ENCODE results near the gene TMPRSS2. TPM values are rescaled to one million over a fixed set of nuclear protein-coding genes. Genes with fewer than 3 reads are reported as not detected.

Gene TMPRSS2
- total RNA-seq (2014; rRNA removed; shearing (Covaris generic); ENCODE audit: low replicate concordance): not detected in 2 replicates

GRCh38 chr21:41507521-41508414 lies at the start of gene TMPRSS2:
TMPRSS2 (minus strand) TSS chr21:41508158; CDS start chr21:41498133, 10,025 bp downstream.
- peaks cover 33% of the 10 kb centered on the region for H3K27me3 ChIP-seq
- no peak for DNase-seq

GRCh38 chr21:41555057-41555456 lies 47.1 kb upstream of the TMPRSS2 start:
- H3K4me3 ChIP-seq: no peak overlapping the region
- no peaks in the 10 kb centered on the region for H3K9me3 ChIP-seq
- H3K36me3 ChIP-seq: no peaks in the 10 kb centered on the region
- H3K27me3 ChIP-seq: no peaks in the 10 kb centered on the region
- no peak for DNase-seq

More at GRCh38 chr21:41507521-41508414, at the start of gene TMPRSS2:
- Histone ChIP-seq H3K9me3 (no peaks in the 10 kb centered on the region), H3K36me3 (no peaks in the 10 kb centered on the region), H3K4me3 (no peak within 1 kb of the TSS)

DNA sequence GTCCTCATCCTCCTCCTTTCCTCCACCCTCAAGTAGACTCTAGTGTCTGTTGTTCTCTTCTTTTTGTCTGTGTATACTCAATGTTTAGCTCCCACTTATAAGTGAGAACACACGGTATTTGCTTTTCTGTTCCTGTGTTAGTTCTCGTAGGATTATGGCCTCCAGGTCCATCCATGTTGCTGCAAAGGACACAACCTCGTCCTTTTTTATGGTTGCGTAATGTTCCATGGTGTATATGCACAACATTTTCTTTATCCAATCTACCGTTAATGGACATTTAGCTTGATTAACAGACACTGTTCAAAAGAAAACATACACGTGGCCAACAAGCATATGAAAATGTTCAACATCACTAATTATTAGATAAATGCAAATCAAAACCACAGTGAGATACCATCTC lies 44.3 kb upstream of the TMPRSS2 start:
- Histone ChIP-seq H3K4me3 (no peak overlapping the region), H3K36me3 (no peaks in the 10 kb centered on the region), H3K9me3 (no peaks in the 10 kb centered on the region), H3K27me3 (0 out of 2 replicates have a peak, but pooled peaks cover 2% of the 10 kb centered on the region)
- no peak for DNase-seq

GRCh38 chr21:41548781-41549180 lies 40.8 kb upstream of the TMPRSS2 start:
- peaks cover 9% of the 10 kb centered on the region for H3K27me3 ChIP-seq

GRCh38 chr21:41547111-41547510 lies 39.2 kb upstream of the TMPRSS2 start:
- H3K27me3 ChIP-seq: peaks cover 9% of the 10 kb centered on the region
- DNase-seq: no peak
- H3K9me3 ChIP-seq: no peaks in the 10 kb centered on the region
- no peak overlapping the region for H3K4me3 ChIP-seq
- no peaks in the 10 kb centered on the region for H3K36me3 ChIP-seq

More at GRCh38 chr21:41548781-41549180, 40.8 kb upstream of the TMPRSS2 start:
- no peak for DNase-seq
- Histone ChIP-seq H3K4me3 (no peak overlapping the region), H3K9me3 (no peaks in the 10 kb centered on the region), H3K36me3 (no peaks in the 10 kb centered on the region)

DNA sequence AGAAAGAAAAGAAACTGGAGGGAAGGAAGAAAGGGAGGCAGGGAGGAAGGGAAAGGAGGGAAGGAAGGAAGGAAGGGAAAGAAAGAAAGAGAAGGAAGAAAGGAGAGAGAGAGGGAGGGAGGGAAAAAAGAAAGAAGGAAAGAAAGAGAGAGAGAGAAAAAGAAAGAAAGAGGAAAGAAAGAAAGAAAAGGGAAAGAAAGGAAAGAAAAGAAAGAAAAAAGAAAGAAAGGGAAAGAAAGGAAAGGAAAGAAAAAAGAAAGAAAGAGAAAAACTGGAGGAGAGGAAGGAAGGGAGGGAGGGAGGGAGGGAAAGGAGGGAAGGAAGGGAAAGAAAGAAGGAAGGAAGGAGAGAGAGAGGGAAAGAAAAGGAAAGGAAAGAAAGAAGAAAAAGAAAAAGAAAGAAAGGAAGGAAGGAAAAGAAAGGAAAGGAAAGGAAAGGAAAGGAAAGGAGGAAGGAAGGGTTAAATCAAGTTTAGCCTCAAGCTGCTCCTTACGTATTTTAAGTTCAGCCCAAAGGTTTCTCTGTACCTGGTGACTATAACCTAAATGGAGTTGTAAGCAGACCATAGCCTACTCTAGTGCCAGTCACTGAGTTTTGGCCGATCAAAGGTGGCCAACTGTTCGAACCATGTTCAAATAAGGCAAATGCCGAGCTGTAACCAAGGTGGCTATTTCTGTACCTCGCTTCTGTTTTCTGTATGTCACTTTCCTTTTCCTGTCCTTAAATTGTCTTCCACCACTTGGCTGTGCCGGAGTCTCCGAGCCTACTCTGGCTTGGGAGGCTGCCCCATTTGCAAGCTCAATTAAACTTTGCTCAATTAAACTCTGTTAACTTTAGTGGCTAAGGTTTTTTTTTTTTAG lies 37.8 kb upstream of the TMPRSS2 start:
- Histone ChIP-seq H3K36me3 (no peaks in the 10 kb centered on the region), H3K4me3 (no peak overlapping the region), H3K9me3 (no peaks in the 10 kb centered on the region), H3K27me3 (peaks cover 9% of the 10 kb centered on the region)
- no peak for DNase-seq

- DNase-seq: no peak
- H3K36me3 ChIP-seq: no peaks in the 10 kb centered on the region
- H3K9me3 ChIP-seq: no peaks in the 10 kb centered on the region
- H3K4me3 ChIP-seq: no peak overlapping the region
- H3K27me3 ChIP-seq: peaks cover 8% of the 10 kb centered on the region
Measured at GRCh38 chr21:41542727-41543126, 34.8 kb upstream of the TMPRSS2 start.

DNA sequence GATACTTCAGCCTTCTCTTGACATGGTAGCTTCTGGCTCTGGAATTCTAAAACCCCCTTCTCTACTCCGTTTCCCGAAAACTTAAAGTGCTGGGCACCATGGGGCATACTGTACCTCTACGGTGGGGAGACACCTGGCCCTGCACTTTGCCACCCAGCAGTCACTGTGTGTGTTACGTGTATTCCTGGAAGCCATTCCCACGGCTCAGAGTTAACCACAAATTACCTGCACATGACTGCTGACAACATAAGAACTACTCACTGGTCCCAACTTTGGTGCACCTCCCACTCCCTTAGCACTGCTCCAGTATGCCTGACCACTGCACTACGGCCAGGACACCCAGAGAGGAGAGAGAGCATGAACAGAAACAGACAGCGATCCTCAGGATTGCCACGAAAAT lies 29.4 kb upstream of the TMPRSS2 start:
- Histone ChIP-seq H3K4me3 (no peak overlapping the region), H3K9me3 (no peaks in the 10 kb centered on the region), H3K36me3 (no peaks in the 10 kb centered on the region), H3K27me3 (peaks cover 13% of the 10 kb centered on the region)
- no peak for DNase-seq

- DNase-seq: no peak
- no peak overlapping the region for H3K4me3 ChIP-seq
- H3K27me3 ChIP-seq: peaks cover 13% of the 10 kb centered on the region
- no peaks in the 10 kb centered on the region for H3K9me3 ChIP-seq
- no peaks in the 10 kb centered on the region for H3K36me3 ChIP-seq
Measured at GRCh38 chr21:41536827-41537103, 28.8 kb upstream of the TMPRSS2 start.

DNA sequence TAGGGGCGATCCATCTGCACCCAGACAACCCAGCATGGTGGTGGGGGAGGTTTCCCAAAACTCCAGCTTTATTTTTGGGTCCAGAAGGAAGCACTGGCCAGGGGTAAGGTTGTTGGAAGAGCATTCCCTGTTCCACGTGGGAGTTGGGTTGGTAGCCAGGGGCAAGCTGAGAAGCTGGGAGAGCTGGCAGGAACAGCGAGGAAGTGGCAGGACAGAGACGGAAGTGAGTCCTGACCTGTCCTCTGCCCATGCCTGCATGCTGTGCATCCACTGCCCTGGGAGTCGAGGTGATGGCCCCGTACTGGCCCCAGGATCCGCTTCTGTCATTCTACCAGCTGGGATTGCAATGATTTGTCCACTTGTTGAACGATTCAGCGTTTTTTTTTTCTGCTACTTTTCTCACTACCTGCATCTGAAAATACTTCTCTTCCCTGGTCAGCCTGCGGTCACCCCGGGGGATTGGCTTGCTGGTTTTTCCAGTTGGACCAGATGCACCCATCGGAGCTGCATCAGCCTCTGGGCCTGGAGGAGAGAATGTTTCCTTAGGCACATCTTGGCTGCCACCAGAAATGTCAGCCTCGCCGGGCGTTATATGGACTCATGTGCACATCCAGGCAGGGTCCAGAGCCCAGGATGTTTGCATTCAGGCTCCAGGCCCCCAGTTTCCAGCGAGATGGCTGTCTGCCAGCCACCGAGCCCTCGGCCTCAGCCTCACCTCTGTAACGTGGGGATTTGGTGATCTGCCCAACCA lies 28.3 kb upstream of the TMPRSS2 start:
- Histone ChIP-seq H3K36me3 (no peaks in the 10 kb centered on the region), H3K27me3 (peaks cover 13% of the 10 kb centered on the region), H3K9me3 (no peaks in the 10 kb centered on the region), H3K4me3 (no peak overlapping the region)
- DNase-seq: no peak

GRCh38 chr21:41530366-41530765 lies 22.4 kb upstream of the TMPRSS2 start:
- Histone ChIP-seq H3K4me3 (no peak overlapping the region), H3K9me3 (no peaks in the 10 kb centered on the region), H3K27me3 (peaks cover 13% of the 10 kb centered on the region), H3K36me3 (no peaks in the 10 kb centered on the region)
- DNase-seq: no peak

DNA sequence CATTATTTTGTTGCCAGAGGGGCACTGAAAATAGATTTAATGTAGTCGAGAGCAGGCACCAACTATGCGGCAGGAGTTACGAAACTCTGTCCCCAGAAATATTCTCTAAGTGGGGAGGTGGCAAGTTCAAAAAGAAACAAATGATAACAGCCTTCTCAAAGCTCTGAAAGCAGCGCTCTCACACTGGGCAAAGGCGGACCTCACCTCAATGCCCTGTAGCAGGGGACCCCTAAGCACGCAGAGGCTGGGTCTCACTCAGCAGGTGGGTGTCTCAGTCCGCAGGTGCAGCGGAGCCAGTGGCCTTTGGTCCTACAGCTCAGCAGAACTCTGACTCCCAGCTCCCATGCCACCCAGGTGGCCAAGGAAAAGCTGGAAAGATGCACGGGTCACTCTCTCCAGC lies 21.8 kb upstream of the TMPRSS2 start:
- H3K9me3 ChIP-seq: no peaks in the 10 kb centered on the region
- H3K27me3 ChIP-seq: peaks cover 8% of the 10 kb centered on the region
- no peak overlapping the region for H3K4me3 ChIP-seq

DNA sequence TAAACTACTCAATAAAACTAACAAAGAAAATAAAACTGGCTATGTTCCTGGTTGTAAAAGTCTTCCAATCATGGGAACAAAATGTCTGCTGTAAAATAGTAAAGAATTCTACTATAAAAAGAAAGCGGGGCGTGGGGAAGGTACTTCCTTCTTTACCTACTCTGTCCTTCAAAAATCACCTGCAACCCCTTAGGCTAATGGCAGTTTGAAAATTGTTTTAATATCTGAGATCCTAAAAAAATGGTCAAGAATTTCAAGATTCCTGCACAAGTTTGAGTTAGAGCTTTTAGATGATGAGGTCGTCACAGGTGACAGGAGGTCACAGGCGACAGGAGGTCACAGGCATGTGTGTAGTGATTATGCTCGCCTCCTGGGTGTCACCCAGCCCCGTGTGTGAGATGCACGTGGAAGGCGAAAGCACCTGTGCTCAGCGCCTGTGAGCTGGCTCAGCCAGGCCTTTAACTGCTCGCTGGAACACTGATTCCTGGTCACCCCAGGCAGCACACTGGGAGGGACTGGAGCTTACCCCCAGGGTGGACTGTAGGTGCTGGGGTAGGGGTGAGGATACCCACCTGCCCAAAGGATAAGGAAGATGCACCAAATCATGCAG lies 18.6 kb upstream of the TMPRSS2 start:
- H3K36me3 ChIP-seq: no peaks in the 10 kb centered on the region
- no peaks in the 10 kb centered on the region for H3K9me3 ChIP-seq
- H3K27me3 ChIP-seq: no peaks in the 10 kb centered on the region
- DNase-seq: no peak
- no peak overlapping the region for H3K4me3 ChIP-seq

More for the DNA sequence above, 21.8 kb upstream of the TMPRSS2 start:
- no peaks in the 10 kb centered on the region for H3K36me3 ChIP-seq
- no peak for DNase-seq

DNA sequence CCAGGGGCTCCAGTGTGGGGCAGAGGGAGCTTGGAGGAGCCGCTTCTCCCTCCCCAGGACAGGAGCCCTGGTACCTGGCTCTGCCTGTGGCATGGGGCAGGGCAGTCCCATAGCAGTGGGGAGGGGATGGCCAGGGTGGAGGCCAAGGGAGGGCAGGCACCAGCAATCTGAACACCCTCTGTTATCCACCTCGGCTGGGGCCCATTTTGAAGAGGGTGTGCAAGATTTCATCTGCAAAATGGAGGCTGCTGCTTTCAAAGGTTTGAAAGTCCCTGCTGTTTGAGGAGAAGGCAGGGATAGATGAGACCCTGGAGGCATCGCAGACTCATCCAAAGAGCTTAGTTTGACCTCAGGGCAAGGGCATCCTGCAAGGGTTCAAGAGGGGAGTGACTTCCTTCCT lies 15.2 kb upstream of the TMPRSS2 start:
- no peak overlapping the region for H3K4me3 ChIP-seq
- no peaks in the 10 kb centered on the region for H3K9me3 ChIP-seq
- DNase-seq: no peak
- H3K36me3 ChIP-seq: no peaks in the 10 kb centered on the region
- no peaks in the 10 kb centered on the region for H3K27me3 ChIP-seq

DNA sequence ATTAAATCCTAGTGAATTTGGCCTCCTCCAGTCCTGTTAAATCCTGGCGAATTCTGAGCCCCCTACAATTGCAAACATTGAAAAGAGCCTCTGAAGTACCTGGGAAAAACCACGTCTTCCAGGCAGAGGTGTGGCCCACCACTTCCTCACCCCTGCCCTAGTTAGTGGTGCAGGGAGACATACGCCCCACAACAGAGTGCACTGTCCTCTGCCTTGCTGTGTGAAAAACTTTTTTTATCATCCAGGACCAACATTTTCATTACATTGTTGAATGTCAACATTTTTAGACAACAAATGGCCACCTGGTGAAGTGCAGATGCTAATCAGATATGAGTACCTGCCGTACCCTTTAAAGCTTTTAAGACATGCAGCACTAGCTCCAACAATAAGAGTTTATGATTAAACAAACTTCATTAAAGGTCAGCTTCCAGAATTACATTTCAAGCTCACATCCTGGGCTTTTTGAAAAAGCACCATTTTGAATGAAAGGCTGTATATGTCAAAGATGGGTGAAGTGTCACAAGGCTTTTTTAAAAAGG lies 13.6 kb upstream of the TMPRSS2 start:
- Histone ChIP-seq H3K9me3 (no peaks in the 10 kb centered on the region), H3K27me3 (no peaks in the 10 kb centered on the region), H3K4me3 (no peak overlapping the region), H3K36me3 (no peaks in the 10 kb centered on the region)
- no peak for DNase-seq
